SK-N-SH (cell line): ENCODE measurements around the gene MGRN1.

Source experiments
- CTCF ChIP-seq: fragments of 200-600 bp; sonication (generic); IDR thresholded peaks from 2 replicates; pipeline ENCODE4 v1.6.1; 2017; ENCODE audit warnings: antibody characterized with exemption, mild to moderate bottlenecking, moderate library complexity
- EP300 ChIP-seq, 2 experiments: IDR thresholded peaks; 2 replicates each; pipeline versions ENCODE4 v1.4.0 to v1.6.1; 2012; ENCODE audit warnings: borderline replicate concordance in 1 of 2, low read depth in 1 of 2, low read length in 1 of 2
- FOXJ3 ChIP-seq: sonication (generic); formaldehyde crosslinking; IDR thresholded peaks from 2 replicates; pipeline ENCODE4 v1.5.1; 2020; ENCODE audit warnings: mild to moderate bottlenecking, missing genetic modification reagents
- GABPA ChIP-seq: IDR thresholded peaks from 2 replicates; pipeline ENCODE4 v1.4.0; 2012; ENCODE audit warnings: low read depth, mild to moderate bottlenecking
- IRF3 ChIP-seq: fragments of 150-350 bp; IDR thresholded peaks from 2 replicates; pipeline ENCODE4 v1.6.1; 2016; ENCODE audit warnings: mild to moderate bottlenecking, low read depth, low read length
- MAX ChIP-seq: IDR thresholded peaks from 2 replicates; pipeline ENCODE4 v1.4.0; 2012; ENCODE audit warnings: low read depth
- MXI1 ChIP-seq: IDR thresholded peaks from 2 replicates; pipeline ENCODE4 v1.6.1; 2012; ENCODE audit warnings: mild to moderate bottlenecking, low read depth, low read length, improper control_type of control experiment
- PBX3 ChIP-seq: IDR thresholded peaks from 2 replicates; pipeline ENCODE4; 2012
- POLR2AphosphoS5 ChIP-seq: IDR thresholded peaks from 2 replicates; pipeline ENCODE4 v1.6.1; 2012; ENCODE audit warnings: low read depth, low read length
- REST ChIP-seq: IDR thresholded peaks from 2 replicates; pipeline ENCODE4 v1.6.1; 2012; ENCODE audit warnings: mild to moderate bottlenecking, low read depth, low read length, moderate library complexity
- SIN3A ChIP-seq: IDR thresholded peaks from 2 replicates; pipeline ENCODE4 v1.6.1; 2012; ENCODE audit warnings: low read depth, mild to moderate bottlenecking, low read length, moderate library complexity, borderline replicate concordance
- SMC3 ChIP-seq: IDR thresholded peaks from 2 replicates; pipeline ENCODE4 v1.6.1; 2012; ENCODE audit warnings: low read depth, low read length, improper control_type of control experiment
- TEAD4 ChIP-seq: IDR thresholded peaks from 2 replicates; pipeline ENCODE4 v1.4.0; 2012; ENCODE audit warnings: mild to moderate bottlenecking, borderline replicate concordance; ENCODE audit not compliant: insufficient read depth

- TF ChIP-seq CTCF: no peak
- no peak for TF ChIP-seq TEAD4
- no peak for TF ChIP-seq PBX3
- no peak for TF ChIP-seq EP300 (IDR thresholded peaks at IDR 0.05; ENCODE audit: borderline replicate concordance in 1 of 2, low read depth in 1 of 2, low read length in 1 of 2)
- TF ChIP-seq MXI1: no peak
- TF ChIP-seq GABPA: no peak
- no peak for TF ChIP-seq POLR2AphosphoS5
- TF ChIP-seq REST: no peak
- no peak for TF ChIP-seq SIN3A
- TF ChIP-seq IRF3: no peak
- no peak for TF ChIP-seq SMC3
- no peak for TF ChIP-seq MAX
- no peak for TF ChIP-seq FOXJ3 (CRISPR knock-in tag)
These were observed 89.3 kb downstream of the MGRN1 start for GRCh38 chr16:4713663-4714501.
